HG03039 (cell line): ENCODE measurements around the gene PCBP3.
"Not testable (repeated sequence)": the region's sequence is repeated elsewhere in the genome, so short reads cannot be mapped to it uniquely, and the experiment has no call there.

Experiments used
- ATAC-seq: cut with Tn5 transposase; IDR thresholded peaks from one replicate; pipeline ENCODE4 v1.9.1; 2021; ENCODE audit warnings: mild to moderate bottlenecking, moderate library complexity; ENCODE audit not compliant: unreplicated experiment

Gene PCBP3

DNA sequence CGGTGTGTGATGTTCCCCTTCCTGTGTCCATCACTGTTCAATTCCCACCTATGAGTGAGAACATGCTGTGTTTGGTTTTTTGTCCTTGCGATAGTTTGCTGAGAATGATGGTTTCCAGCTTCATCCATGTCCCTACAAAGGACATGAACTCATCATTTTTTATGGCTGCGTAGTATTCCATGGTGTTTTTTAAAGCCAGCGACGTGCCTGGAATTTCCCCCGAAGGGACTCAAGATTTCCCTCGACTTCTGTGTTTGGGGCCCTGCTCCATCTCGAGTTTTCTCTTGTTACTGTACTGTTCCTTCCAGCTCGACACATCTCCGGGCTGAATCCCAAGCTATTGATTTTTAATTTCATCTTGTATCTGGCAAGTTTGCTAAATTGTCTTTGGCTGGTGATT is 309.0 kb downstream of the PCBP3 start:
- ATAC-seq: not testable (repeated sequence)

DNA sequence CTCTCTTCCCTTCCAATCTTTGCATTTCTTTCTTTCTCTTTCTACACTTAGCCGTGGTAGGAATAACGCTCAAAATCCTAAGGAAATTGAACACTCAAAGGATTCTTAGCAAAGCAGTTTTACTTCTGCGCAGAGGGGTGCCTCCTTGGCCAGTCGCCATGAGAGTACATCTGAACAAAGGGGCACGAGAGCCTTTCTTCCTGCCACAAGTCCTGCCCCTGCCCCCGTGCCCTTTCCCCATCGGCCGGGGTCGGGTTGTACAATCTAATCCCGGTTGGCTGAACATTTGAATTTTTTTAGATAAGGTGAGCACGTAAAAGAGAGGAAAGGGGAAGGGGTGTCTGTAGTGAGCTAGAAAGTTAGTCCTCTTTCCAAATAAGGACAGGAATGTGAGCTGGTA is 309.4 kb downstream of the PCBP3 start:
- ATAC-seq: no peak

DNA sequence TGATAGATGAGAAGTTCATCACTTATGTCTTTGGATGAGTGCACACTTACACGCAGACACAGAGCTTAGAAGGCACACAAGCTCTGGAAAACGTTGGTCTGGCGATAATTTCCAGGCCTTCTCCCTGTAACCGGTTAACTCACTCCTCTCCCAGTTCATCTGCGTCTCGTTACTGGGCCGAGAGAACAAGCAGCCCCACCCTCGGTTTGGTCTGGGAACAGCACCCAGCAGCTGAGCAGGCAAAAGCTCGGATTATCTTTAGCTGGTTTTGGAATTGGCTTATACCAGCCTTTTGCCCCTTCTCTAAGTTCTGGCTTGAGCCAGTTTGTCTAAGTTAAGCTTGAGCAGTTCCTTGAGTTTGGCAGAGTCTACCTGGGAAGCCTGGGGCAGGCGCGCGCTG is 310.7 kb downstream of the PCBP3 start:
- no peak for ATAC-seq

DNA sequence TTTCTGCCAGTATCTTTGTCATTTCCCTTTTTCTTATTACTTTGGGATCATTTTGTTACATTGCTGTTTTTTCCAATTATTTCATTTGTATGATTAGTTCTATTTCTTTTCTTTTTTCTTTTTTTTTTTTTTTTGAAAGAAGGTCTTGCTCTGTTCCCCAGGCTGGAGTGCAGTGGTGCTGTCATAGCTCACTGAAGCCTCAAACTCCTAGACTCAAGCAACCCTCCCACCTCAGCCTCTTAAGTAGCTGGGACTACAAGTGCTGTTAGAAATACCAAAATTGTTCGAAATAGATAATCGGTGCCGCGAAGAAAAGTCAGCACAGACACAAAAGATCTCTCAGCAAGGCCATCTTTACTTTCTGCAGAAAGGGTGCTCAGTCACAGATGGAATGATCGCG is 311.4 kb downstream of the PCBP3 start:
- ATAC-seq: no peak

DNA sequence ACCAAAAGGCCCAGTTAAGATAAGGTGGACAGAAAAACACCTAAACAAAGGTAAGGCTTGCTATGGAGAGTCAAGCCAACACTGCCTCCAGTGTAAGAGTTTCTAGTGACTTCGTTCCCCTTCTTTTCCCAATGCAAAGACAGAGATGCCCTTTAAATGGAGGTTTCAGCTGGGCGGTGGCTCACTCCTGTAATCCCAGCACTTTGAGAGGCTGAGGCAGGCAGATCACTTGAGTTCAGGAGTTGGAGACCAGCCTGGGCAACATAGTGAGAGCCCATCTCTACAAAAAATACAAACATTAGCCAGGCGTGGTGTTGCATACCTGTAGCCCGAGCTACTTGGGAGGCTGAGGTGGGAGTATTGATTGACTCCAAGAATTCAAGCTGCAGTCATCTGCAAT is 314.0 kb downstream of the PCBP3 start:
- no peak for ATAC-seq

DNA sequence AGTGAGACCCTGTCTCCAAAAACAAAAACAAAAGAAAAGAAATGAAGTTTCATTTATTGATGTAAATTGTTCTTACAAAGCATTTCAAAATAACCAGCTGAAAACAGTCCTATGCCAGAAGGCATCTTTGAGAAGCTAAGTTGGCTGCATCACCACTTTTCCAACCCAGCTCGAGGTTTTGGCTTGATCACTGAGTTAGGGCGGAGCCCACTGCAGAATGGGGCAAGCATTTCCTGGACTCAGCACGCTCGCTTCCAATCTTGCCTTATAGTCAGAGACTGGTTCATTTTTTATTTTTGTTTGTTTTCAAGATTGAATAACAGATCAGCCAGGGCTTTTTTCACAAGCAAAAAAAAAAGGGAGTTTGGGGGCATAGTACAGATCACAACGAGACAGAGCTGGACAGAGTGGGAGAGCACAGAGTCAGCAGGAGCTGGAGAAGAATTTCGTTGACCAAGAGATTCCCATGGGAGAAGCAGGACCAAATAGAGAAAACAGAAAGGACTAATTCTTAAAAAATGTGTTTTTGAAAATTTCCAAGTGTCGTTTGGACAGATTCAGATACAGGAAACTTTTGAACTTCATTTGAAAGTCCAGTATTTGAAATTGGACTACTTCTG is 314.6 kb downstream of the PCBP3 start:
- no peak for ATAC-seq

DNA sequence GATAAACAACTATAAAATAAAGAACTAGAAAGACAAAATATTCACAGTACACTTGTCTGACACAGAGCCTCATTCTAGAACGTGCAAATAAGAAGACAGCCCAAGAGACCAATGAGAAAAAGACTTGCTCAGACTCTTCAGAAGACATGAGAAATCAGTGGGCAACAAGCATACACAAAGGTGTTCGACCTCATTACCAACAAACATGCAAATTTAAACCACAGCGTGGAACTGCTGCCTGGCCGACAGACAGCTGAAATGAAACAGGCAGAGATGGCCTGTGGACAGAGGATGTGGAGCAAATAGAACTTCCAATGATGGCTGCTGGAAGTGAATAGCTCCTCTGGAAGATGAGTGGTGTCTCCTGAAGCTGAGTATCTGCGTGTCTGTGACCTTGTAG is 315.7 kb downstream of the PCBP3 start:
- ATAC-seq: no peak

DNA sequence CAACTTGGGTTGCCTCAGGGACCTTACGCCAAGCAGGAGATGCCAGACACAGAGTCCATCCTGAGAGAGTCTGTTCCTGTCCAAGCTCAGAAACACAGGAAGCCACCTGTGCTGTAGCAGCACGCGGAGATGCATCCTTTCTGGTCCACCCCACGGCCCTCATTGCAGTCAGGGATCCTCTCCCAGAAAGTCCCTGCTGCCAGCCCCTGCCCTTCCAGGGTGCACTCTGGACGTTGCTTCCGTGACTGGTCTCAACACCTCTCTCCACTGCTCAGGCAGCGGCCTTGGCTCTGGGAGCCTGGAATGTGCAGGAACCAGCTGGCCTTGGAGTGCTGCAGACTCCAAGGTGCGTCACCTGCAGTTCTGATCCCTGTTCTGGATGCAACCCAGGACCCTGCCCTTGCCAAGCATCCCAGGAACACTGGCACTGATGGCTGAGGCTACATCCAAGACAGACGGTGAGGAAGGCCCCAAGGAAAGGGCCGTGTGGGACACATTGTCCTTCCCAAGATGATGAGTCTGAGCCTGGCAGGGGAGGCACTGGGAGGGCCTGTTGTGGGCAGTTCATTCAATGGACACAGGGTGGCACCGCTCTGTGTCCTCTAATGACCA is 316.4 kb downstream of the PCBP3 start:
- ATAC-seq: no peak

DNA sequence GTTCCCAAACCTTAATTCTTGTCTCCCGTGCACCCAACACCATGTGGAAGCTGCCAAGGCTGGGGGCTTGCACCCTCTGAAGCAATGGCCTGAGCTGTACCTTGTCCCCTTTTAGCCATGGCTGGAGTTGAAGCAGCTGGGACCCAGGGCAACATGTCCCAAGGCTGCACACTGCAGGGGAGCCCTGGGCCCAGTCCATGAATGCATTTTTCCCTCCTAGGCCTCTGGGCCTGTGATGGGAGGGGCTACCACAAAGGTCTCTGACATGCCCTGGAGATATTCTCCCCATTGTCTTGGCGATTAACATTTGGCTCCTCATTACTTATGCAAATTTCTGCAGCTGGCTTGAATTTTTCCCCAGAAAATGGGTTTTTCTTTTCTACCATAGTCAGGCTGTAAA is 317.9 kb downstream of the PCBP3 start:
- not testable (repeated sequence) for ATAC-seq

DNA sequence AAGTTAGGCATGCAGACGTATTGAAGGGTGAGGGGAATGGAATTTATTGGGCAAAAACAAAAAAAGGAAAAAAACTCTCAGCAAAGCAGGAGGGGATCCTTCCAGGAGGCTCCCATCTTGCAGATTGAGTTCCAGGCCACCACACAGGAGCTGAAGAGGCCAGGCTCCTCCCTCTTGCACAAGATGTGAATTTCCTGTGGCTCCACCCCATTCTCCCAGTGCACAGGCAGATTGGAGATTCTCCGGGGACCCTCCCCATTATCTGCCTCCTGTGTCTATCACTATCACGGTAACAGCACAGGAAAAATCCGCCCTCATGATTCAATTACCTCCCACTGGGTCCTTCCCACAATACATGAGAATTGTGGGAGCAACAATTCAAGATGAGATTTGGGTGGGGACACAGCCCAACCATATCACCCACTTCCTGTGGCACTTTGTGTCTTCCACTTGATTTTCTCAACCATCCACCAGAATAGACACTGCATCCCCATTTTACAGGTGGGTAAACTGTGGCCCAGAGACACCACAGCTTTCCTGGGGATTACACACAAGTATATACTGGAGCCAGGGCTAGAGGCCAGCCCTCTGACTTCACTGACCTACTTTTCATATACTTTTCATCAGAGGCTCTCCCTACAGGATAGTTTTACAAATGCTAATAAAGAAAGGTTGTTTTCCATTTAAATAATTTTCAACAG is 319.2 kb downstream of the PCBP3 start:
- no peak for ATAC-seq

DNA sequence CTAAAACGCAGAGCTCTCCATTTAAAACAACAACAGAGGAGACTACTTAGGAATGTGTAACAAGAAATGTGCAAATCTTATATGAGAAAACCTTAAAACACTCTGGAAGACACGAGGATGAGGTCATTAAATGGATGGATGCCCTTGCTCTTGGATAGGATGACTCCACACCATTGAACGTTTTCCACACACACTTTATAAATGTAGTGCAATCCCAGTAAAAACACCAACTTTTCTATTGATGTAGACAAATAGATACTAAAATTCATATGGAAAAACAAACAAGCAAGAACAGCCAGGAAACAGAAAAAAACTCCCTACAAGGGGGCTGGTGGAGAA is 319.7 kb downstream of the PCBP3 start:
- no peak for ATAC-seq

DNA sequence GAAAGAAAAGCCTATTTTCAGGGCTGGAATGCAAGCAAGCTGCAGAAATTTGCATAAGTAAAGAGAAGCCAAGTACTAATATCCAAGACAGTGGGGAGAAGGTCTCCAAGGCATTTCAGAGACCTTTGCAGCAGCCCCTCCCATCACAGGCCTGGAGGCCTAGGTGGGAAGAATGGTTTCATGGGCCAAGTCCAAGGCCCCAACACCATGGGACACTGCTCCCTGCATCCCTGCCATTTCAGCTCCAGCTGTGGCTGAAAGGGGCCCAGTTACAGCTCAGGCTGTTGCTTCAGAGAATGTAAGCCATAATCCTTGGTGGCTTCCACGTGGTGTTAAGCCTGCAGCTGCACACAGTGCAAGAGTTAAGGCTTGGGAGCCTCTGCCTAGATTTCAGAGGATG is 321.1 kb downstream of the PCBP3 start:
- no peak for ATAC-seq

DNA sequence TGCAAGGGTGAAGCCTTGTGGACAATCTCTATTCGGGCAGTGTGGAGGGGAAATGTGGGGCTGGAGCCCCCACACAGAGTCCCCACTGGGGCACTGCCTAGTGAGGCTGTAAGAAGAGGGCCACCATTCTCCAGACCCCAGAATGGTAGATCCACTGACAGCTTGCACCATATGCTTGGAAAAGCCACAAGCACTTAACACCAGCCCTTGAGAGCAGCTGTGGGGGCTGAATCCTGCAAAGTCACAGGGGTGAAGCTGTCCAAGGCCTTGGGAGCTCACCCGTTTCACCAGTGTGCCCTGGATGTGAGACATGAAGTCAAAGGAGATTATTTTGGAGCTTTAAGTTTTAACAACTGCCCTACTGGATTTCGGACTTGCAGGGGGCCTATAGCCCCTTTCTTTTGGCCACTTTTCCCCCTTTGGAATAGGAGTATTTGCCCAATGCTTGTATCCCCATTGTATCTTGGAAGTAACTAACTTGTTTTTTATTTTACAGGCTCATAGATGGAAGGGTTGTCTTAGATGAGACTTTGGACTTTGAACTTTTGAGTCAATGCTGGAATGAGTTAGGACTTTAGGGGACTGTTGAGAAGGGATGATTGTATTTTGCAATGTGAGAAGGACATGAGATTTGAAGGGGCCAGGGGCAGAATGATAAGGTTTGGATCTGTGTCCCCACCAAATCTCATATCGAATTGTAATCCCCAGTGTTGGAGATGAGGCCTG is 321.7 kb downstream of the PCBP3 start:
- ATAC-seq: no peak

DNA sequence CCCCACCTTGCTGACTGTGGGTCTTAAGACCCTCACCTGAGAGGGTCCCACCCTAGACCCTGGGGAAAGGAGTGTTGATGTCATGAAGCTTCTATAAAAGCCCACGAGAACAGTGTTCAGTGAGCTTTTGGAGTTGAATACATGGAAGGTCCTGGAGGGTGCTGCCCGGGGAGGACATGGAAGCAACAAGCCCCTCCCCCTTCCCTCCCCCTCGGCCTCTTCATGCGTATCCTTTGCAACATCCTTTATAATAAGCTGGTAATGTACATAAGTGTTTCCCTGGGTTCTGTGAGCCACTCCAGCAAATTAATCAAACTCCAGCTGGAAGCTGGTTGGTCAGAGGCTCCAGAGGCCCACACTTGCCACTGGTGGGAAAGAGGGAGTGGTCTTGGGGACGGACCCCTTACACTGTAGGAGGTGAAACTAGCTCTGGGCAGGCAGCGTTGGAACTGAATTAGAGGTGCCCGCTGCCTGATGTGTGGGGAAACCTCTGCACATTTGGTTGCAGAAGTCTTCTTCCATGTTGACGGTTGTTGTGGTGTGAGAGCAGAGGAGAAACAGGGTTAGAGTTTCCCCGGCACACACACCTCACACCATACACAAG is 323.4 kb downstream of the PCBP3 start:
- ATAC-seq: no peak

DNA sequence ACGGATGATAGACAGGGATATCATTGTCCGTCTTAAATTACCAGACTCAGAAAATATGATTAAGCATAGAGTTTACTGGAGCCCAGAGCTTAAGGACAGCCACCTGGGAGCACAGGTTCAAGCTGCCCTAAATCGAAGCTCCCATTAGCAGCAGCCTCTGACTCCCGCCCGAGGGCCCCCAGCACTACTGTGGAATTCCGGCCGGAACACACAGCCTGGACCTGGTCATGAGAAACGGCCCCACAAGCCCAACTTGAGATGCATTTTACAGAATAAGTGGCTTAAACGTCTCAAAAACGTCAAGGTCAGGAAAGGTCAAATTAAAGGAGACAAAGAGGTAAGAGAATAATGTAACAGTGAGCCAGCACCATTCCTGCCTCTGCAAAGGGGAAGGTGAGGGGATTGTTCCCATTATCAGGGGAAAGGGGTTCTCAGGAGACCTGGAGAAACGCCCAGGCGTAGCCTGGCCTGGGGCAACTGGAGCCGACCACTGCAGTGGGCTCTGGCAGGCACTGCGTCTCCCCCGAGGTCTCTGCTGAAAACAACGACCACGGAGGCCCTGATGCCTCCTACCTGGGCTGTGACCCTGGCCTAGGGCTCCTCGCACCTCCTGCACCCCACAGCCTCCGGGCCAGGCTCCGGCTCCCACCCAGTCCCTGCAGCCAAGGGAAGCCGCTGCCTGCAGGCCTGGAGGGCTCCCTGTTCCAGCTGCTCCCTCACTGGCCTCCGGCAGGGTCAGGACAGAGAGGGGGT is 326.6 kb downstream of the PCBP3 start:
- no peak for ATAC-seq

DNA sequence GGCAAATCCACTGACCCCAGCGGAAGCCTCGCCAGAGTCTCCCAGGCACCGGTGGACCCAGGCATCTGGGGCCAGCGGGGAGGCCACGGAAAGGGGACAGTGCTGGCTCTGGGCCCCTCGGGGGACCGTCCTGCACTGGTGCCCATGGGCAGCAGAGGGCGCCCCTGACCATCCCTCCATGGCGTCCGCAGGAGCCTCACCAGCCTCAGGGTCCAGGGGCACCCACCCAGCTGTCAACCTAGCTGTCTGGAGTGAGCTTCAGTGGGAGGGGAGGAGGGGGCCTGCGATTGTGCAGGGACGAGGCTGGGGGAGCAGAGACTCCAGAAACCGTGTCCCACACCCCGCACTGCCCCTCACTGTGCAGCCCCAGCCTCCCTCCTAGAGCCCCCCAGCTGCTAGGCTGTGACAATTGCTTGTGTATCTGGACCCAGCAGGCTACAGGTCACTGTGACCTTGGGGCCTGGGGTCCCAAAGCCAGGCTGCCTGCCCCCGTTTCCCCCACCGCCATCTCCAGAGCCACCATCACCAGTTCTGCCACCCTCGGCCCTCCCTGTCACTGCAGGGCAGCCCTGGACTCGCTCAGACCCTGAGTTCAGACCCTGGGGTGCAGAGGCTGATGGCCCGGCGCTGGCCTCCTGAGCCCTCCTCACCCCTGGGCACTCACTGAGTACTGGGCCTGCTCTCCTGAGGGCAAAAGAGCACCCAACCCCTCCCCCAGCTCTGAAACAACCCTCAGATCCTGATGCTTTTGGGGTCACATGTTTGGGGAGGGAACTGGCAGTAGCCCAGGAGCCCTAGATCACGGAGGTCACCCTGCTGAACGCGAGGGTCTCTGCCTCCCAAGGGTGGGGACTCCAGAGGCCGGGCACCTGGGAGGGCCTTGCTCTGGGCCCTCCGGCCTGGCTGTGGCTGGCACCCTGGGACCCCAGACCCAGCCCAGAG is 327.4 kb downstream of the PCBP3 start:
- no peak for ATAC-seq

DNA sequence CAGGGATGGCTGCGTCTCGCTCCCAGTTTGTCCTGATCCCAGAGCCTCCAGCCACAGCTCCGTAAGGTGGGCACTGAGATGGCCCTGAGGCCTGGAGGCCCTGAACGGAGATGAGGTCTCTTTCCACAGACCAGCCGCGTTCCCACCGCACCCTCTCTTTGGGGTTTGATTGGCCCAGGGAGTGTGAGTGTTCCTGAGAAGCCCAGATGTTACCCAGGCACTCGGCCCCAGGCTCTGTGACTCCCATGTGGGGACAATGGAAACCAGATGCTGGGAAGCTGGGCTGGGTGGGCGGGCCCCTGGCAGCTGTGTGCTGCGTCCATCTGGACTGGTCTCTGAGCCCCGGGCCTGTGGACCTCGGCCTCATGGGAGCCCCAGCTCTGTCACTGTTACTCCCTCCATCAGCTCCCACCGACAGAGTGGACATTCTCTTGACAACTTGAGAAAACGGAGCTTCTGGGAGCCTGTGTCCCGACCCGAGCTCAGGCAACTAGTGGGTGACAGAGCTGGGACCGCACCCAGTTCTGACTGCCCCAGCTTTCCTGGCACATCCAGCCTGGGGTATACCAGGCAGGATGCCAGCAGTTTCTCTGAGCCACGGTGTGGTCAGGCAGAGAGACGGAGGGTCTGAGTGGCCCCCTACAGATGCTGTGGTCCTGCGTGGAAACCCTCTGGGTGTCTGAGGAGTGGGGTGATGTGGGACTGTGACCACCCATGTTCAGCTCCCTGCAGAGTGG is 328.3 kb downstream of the PCBP3 start:
- no peak for ATAC-seq

DNA sequence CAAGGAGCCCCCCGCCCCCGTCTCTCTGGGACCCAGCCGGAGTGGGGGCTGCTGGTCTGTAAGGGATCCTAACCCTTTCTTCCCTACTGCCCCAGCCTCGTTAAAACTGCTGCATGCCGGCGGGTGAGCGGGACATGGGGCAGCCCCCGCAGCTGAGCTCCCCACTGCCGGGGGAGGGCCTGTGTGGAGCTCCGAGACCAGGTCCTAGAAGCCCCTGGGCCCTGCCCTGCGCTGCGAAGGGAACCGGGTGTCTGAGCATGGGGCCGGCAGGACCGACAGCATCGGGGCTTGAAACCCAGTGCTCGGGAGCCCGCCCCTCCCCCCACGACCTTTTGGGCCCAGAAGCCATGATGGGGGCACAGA is 328.8 kb downstream of the PCBP3 start:
- ATAC-seq: no peak
